SW480 (cell line): ENCODE measurements around the gene AHSG.

Experiments used
- DNase-seq: peaks from one replicate; pipeline ENCODE4 v3.0.0-alpha.2; 2016; ENCODE audit warnings: low spot score

AHSG gene

DNA sequence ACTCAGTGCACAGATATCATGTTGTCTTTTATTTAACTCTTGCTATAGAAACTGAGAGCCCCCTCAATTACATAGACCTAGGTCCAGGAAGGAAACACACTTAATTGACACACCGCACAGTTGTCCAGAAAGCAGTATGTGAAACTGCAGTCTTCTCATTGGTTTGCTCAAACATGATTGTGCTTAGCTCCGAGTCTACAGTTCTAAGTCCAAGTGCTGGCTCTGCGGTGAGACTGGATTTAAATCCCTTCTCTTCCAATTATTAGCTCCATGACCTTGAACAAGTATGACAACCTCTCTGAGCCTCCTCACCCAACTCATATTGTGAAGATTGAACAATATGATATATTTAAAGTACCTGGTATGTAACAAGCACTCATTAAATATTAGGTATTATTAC lies 19.0 kb upstream of the AHSG start:
- no peak for DNase-seq

DNA sequence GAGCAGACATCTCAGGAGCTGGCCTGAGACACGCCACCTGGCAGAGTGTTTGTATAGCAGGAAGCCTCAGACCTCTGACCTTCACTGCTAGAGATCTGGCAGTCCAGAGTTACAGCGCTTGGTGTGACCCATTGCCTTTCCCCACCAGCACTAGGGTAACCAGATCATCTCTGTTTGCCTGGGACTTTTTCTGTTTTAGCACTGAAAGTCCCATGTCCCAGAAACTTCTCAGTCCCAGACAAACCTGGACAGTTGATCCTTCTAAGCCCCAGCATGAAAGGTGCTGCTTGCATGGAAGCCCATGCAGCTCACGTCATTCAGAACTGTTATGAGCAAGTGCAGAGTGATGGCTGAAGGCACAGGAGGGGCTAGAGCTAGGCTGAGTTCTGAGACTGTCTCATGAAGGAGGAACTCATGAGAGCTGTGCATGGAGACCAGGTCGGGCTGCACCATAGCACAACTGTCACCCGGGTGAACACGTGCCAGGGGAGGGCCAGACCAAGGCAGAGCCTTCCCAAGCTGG lies 18.2 kb upstream of the AHSG start:
- no peak for DNase-seq

DNA sequence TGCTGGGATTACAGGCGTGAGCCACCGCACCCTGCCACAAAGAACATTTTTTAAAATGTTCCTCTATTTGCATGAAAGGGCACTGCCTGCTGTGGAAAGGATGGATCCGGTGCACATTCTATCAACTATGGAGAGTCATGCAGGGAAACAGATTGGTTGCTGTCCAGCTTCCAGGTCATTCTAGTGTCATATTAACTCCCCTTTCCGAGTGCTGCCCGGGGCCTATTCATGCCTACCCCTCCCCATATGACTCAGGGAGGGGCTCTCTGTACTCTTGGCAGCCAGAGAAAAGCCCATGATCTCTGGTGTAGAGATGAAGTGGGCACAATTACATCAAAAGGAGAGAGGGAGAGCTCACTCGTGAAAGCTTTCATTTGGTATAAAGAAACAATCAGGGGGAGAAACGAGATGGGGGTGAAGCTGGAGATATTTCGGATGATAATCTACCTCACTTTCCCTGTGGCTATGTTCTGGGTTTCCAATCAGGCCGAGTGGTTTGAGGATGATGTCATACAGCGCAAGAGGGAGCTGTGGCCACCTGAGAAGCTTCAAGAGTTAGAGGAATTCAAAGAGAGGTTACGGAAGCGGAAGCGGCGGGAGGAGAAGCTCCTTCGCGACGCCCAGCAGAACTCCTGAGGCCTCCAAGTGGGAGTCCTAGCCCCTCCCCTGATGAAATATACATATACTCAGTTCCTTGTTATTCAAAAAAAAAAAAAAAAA lies 16.1 kb upstream of the AHSG start:
- peak; percentile 29 for DNase-seq

DNA sequence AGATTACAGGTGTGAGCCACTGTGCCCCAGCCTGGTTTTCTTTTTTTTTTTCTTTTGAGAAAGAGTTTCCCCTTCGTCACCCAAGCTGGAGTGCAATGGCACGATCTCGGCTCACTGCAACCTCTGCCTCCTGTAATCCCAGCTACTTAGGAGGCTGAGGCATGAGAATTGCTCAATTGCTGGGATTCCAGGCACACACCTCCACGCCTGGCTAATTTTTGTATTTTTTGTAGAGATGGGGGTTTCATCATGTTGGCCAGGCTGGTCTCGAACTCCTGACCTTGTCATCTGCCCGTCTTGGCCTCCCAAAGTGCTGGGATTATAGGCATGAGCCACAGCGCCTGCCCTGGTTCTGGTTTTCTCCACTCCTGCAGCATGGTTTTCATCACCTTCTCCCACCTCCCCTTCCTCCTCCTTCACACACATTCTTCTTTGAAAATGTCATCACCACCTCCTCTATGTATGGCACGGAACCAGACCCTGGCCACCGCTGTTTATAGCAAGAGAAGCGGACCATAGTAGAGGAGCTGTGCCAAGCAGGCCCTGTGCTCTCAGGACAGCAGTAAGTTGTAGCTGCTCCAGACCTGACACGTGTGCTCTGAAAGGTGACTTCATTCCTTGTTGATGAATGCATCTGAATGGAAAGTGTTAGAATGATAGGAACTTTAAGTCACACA lies 14.6 kb upstream of the AHSG start:
- DNase-seq: peak; percentile 43

DNA sequence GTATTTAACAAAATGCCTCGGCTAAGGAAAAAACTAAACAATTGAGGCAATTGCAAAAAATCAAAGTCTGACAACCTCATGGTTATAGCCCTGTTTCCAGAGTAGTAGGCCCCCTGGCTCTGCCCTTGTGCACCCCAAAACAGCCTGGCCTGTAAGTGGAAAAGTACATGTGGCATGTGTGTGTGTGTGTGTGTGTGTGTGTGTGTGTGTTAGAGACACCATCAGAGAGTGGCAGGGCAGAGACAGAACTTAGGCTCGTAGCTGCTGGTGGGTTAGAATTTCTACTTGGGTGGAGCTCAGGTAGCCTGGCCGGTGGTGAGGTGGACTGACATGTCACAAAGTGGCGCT lies 14.1 kb upstream of the AHSG start:
- peak; percentile 37 for DNase-seq

DNA sequence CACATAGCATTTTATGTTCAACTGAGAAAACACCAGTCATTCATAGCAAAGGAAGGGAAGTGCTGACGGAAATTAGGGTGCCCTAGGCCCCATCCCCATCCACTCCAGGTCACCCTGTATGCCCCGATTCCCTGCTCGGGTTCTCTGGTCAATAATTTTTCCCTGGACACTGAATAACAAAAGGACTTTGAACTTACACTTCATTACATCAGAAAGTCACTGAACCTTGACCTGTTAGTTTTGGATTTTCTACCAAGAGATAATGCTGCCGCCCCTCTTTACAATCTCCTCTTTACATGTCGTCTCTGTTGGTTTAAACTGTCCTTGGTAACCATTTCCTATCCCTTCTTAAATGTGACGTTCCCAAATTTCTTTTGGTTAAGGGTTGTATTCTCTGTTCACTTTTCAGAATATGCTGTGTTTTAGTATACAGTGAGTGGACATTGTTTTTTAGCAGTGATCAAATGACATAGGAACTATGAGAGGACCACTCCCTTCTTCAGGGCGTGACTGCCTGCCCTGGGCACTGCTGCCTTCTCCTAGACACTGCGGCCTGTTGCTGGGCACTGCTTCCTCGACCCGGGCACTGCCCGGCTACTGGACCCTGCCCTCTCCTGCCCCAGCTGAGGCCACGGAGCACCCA lies 13.6 kb upstream of the AHSG start:
- DNase-seq: peak; percentile 62

DNA sequence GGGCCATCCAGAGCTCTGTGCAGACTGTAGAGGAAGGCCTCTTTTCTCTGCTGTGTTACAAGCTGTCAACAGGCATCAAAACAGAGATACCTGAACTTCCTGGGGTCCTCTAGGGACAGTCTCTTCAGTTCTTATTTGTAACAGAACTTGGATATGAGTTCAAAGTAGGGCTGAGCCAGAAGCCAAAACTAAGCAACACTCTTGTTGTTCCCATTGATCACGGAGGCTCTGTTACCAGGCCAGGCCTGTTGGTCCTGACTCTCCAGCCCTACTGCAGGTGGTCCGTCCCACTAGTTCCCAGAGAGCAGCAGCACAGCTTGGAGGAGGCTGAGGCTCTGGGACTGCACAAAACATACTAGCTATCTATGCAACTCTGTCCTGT lies 13.1 kb upstream of the AHSG start:
- DNase-seq: no peak

DNA sequence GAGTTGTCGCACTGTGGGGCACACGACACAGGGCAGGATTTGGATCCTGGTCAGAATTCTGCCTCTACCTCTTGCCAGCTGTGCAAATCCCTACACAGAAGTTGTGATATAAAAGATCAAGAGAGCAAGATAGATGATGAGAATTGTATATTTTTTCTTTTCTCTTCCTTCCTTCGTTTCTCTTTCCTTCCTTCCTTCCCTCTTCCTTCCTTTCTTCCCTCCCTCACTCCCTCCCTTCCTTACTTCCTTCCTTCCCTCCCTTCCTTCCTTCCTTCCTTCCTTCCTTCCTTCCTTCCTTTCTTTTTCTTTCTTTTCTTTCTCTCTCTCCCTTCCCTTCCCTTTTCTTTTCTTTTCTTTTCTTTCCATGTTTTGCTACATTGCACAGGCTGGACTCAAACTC lies 12.0 kb upstream of the AHSG start:
- no peak for DNase-seq

DNA sequence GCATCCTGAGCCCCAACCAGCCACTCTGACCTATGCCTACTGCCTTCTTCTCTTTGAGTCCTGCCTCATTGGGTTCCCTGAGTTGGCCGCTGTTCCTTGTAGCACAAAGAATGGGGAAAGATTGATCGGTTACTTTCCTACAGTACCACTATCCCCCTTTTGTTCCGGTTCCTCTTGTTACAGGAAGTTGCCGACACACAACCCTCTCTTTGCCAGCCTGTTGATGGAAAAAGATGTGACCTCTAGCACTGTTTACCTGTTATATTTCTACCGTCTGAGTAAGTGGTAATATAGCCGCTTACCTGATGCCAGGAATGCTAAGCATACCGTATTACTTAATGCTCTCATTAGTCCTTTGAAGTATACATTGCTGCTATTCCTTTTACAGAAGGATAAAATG lies 9.7 kb upstream of the AHSG start:
- no peak for DNase-seq

DNA sequence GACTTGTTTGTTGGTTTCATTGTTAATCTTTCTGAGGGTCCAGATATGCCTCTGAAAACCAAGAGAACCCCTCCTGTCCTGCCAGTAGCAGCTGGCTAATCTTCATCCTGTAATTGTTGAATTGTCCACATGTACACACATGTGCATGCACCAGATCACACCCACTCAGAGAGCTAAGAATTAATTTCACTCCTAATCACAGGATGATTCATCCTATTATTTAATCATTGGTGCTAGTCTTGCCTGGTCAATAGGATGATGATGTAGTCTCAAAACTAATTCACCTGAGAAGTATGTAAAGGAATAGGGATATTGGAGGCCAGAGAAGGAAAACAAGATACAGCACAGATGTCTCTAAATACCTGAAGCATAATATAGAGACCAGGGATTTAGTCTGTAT lies 7.8 kb upstream of the AHSG start:
- no peak for DNase-seq

DNA sequence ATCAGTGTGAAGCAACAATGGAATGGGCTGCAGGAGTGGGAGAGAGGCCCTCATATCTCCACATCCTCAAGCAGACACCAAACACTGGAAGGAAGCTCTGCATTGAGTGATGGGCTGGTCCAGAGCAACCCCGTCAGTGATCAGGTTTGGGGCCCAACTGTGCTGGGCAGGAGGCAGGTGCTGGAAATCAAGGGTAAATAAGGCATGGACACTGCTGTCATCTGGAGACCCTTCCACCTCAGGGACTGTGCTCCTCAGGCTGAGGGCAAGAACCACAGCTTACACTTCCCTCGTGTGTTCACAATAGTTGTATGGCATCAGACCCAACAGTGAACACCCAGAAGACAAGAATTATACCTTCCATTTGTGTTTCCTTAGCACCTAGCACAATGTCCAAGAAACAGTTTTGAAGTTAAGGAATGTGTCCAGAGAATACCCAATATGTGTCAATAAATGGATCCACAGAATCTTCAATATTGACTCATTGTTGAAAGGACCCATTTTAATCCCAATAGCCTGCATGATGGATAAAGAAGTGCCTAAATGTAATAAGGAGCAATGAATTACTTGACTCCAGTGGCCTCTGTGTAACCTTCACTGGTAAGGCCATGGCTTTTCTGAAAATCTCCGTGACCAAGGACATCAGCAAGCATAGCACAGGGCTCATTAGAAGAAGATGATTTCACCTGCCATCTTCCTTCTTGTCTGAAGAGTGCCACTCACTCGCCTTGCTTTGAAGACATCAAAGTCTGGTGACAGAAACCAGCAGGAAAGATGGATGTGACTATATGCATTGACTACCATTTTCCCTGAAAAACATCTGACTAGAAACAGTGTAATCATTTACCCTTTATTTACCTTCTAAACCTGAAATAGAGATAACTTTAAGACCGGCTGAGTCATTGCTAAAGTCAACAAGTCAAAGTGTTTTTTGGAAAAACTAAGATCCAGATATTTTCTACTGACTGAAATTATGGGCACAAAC lies 7.0 kb upstream of the AHSG start:
- DNase-seq: no peak

DNA sequence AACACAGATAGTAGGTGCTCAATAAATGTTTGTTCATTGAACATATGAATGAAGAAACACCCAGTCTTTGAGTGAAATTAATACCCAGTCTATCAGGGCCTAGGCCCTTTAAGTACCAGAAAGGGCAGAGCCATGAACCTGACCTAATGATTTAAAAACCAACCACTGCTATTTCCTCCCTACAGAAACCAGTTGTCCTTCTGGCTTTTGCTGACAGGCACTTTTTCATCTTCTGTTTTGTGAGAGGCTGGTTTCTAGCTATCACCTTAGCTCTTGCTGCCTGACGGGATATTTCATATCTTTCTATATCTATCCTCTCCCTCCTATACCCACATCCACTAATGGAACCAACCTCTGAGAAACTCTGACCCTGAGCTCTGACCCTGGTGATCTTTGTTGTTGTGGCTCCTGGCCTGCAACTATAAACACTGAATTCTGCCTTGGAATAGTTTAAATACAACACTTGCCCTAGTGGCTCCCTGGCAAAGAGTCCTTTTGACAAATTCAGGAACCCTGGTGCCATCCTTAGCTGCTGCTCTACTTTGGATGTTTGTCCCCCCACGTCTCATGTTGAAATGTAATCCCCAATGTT lies 4.1 kb upstream of the AHSG start:
- DNase-seq: no peak

DNA sequence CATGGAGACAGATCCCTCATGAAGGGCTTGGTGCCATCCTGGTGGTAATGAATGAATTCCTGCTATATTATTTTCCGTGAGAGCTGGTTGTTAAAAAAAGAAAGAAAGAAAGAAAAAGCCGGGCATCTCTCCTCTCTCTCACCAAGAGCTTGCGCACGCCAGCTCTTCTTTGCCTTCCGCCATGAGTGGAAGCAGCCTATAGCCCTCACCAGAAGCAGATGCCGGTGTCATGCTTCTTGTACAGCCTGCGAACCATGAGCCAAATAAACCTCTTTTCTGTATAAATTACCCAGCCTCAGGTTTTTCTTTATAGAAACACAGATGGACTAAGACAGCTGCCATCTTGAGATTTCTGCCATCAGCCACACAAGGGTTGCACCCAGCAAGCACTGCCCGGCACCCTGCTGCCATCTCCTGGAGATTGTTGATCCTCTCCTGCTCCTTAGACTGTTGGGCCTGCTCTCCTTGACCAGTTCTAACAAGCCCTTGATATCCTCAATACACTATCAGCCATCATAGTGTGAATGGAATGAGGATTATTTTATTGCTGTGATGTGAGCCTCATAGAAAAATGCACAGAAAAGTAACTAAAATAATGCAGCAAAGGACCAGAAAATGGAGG lies 3.5 kb upstream of the AHSG start:
- peak; percentile 44 for DNase-seq

DNA sequence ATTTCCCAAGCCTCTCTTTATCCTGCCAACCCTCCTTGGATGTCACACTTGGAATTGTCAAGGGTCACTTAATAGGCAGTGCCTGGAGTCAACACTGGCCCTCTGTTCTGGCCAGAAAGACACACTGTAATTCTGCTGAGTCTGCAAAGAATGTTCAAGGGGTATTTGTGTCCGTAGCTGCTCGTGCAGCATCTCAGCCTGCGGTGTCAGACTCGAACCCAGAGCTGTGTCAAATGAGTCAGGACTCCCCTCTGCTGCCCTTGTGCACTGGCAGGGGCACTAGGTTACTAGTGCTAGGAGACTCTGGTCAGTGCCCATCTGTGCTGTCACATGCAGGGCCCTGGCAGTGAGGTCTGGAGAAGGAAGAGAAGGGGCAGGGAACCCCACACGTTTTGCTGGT lies 795 bp upstream of the AHSG start:
- no peak for DNase-seq

DNA sequence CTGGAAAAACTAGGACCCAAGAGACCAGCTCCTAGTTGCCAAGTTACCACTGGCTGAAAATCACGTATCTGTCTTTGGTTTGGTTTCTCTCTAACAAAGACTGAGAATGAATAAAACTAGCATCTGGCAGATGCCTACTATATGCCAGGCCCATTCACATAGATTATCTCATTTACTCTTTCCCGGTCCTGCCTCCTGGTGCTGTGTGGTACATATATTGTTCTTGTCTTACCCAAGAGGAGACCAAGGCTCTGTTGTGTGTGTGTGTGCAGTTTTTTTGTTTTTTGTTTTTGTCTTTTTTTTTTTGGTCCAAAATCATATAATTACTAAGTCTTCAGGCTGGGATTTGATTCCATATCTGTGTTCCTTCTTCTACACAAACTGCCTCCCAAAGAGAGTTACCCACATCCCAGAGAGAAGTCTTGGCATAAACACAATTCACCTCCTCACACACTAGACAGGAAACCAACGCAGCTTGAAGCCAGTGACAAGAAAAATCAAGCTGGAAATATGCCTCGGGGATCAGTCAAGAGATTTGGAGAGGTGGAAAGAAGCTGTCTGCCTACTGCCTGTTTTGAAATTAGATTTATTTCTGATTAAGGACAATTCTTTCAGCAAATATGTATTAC lies 891 bp downstream of the AHSG start:
- DNase-seq: no peak

DNA sequence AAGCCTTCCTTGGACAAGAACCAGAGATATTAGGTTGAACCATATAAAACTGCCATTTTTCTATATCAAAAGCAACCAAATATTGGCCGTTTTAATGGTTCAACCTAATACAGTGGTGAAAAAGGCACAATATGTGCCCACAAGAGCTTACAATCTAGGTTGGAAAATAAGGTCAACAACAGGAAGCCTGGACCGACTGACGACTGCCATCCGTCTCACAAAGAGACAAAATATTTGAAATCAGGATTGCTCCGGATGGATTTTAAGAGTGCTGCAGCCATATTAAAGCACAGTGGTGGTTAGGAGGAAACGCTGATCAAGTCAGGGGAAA lies 1.4 kb downstream of the AHSG start:
- DNase-seq: no peak

DNA sequence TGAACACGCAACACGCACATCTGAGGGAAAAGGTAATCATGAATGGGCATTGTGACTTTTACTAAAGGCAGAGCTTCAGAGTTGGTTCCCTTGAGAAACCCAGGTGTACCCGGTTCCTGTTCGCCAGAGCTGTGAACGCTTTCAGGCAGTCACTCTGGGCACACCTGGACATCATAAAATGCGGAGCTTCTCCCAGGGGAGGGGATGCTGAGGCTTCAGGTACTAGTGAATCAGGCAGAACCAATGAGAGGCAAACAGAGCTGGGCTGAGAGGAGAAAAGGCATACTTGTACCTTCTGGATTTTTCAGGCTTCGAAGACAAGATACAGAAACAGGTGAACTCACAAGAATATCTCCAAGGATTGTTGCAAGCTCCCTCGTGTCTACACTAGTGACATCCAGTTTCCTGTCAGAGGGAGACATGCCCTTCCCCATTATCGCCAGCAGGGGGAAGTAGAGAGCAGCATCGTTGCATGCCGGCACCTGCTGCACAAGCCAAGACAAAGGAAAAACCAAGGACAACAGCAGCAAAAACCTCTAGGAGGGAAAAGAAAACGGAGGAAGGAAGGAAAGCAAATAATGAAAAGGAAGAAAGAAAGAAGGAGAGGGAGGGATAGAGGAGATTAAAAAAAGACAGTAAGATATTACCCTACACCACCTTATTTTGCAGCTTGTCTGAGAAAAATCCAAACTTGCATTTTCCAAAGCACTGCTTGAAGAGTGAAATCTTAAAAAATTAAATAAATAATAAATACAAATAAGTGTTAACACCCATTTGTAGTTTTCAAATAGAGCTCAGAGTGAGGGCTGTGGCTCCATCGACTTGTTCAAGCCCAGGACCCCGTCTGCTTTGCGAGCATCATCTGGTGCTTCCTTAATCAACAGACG lies 2.0 kb downstream of the AHSG start:
- DNase-seq: peak; percentile 67

DNA sequence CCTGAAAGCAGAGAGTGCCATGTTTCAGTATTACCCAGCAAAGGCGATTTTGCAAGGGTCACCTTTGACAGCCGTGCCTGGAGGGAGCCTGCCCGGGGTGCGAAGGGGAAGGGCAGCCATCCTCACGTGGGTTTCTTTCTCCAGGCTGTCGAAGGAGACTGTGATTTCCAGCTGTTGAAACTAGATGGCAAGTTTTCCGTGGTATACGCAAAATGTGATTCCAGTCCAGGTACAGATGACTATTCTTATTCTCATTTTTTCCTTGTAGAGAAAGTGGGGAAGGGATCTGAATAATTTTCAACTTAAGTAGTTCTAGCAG lies 3.4 kb downstream of the AHSG start:
- no peak for DNase-seq

DNA sequence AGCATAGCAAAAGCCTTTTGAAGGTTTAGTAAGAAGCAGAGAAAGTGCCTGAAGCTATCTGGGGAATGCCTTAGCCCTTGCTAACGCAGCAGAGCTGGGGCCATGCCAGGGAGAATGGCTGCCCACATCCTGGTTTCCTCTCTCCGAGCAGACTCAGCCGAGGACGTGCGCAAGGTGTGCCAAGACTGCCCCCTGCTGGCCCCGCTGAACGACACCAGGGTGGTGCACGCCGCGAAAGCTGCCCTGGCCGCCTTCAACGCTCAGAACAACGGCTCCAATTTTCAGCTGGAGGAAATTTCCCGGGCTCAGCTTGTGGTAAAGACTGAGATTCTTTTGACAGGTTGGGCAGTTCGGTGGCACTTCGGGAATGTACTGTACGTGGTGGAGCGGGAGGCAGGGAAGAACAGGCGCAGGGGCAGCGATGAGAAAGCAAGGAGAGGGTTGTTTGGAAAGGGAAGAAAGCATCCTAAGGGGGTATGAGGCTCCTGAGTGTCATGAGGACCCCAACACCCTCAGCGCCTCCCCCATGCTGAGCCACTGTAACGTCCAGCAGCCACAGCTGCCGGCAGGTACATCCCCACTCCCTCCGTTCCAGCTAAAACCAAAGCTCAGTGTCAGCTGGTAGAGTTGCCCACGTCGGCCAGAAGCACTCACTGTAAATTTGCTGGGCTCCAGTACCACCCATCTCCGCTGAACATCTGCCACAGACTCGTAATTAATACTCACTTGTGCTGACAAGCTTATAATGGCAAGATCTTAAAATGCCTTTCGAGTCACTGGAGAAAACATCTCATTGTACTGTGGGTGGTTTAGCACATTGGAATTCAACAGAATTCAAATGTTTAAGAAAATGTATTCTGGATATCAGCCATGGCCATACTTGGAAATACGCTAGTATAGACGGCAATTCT lies 4.4 kb downstream of the AHSG start:
- peak; percentile 92 for DNase-seq
